GM13977 (cell line): ENCODE data around the gene MFSD2B.

Experiments
- DNase-seq: peaks from one replicate; pipeline ENCODE4 v3.0.0; 2012; ENCODE audit warnings: low spot score
- in situ Hi-C: fragments of 300-500 bp; cut with MboI; formaldehyde crosslinking; loops from one replicate; pipeline ENCODE4 v1.12.0; 2022; ENCODE audit warnings: low sequenced_read_pairs, low pct_unique_long_range_greater_than_20kb, mixed read lengths, inconsistent platforms; ENCODE audit not compliant: unreplicated experiment
- TF ChIP-seq, protein P1 (sequence below): IDR thresholded peaks from 2 replicates; pipeline ENCODE4 v1.5.1; 2012; ENCODE audit warnings: mild to moderate bottlenecking, control low read depth; ENCODE audit not compliant: insufficient read depth; ENCODE audit errors: extremely low read depth, missing control alignments

MFSD2B gene

DNA sequence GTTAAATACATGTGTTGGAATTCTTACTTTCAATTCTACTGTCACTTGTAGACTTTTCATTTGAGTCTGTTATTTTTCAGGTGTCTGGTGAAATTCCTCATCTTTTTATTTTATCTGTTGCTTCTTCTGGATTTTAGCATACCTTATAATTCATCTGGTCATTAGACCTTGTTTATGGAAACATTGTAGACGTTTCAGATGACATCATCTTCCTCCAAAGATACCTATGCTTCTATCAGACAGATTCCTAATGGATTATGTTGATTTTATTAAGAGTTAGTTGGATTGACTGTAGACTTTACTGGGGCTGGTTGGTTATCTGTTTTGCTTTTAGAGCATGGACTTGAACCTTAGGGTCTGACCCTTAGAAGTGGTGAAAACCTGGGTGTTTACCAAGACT, 15.3 kb upstream of the MFSD2B start:
- in situ Hi-C loops: no loop called here
- DNase-seq: no peak
- TF ChIP-seq, protein P1, sequence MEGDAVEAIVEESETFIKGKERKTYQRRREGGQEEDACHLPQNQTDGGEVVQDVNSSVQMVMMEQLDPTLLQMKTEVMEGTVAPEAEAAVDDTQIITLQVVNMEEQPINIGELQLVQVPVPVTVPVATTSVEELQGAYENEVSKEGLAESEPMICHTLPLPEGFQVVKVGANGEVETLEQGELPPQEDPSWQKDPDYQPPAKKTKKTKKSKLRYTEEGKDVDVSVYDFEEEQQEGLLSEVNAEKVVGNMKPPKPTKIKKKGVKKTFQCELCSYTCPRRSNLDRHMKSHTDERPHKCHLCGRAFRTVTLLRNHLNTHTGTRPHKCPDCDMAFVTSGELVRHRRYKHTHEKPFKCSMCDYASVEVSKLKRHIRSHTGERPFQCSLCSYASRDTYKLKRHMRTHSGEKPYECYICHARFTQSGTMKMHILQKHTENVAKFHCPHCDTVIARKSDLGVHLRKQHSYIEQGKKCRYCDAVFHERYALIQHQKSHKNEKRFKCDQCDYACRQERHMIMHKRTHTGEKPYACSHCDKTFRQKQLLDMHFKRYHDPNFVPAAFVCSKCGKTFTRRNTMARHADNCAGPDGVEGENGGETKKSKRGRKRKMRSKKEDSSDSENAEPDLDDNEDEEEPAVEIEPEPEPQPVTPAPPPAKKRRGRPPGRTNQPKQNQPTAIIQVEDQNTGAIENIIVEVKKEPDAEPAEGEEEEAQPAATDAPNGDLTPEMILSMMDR: no peak

DNA sequence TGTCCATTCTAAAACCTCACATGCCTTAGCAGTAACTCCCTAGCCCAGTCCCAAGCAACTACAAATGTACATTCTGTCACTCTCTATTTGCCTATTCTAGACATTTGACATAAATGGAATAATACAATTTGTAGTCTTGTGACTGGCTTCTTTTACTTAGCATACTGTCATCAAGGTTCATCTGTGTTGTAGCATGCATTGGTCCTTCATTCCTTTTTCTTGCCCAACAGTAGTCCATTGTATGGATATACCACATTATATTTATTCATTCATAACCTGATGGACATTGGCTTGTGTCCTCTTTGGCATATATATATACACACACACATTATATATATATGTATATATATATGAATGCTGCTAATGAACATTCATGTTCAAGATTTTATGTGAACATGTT, 2.2 kb upstream of the MFSD2B start:
- in situ Hi-C loops: no loop called here

DNA sequence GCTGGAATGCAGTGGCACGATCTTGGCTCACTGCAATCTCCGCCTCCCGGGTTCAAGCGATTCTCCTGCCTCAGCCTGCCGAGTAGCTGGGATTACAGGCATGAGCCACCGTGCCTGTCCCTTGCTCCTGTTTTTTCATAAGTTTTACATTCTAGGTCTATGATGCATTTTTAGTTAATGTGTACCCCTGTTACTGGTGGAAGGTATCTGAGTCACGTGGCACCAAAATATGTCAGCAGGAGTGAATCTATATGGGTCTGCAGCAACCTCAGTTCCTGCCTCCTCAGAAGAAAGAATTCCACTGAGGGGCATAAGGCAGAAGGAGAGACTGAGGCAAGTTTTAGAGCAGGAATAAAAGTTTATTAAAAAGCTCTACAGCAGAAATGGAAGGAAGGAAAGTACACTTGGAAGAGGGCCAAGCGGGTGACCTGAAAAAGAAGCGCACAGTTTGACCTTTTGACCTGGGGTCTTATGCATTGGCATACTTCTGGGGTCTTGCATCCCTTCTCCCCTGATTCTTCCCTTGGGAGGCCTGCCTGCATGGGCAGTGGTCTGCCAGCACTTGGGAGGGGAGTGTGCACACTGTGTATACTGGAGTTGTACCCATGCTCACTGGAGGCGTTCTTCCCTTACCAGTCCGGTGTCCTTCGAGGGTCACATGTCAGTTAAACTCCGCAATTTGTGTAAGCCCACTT, 1.1 kb upstream of the MFSD2B start:
- TF ChIP-seq, protein P1: no peak
- no peak for DNase-seq
- in situ Hi-C loops: no loop called here

More for the DNA sequence above, 2.2 kb upstream of the MFSD2B start:
- TF ChIP-seq, protein P1: no peak
- DNase-seq: no peak

DNA sequence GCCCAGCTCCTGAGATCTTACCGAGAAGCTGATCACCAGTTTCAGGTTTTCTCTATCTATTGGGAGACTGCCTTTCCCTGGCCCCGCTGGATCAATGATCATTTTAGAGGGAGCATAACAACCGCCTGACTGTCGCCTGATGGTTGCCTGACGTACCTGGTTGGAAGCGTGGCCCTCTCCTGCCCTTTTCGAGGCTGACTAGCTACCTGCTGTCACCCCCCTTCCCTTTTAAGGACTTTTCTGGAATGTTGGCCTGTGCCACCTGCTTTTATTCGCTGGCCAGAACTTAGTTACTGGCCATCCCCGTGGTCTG, 562 bp upstream of the MFSD2B start:
- no peak for DNase-seq
- in situ Hi-C loops: no loop called here
- TF ChIP-seq, protein P1: no peak

DNA sequence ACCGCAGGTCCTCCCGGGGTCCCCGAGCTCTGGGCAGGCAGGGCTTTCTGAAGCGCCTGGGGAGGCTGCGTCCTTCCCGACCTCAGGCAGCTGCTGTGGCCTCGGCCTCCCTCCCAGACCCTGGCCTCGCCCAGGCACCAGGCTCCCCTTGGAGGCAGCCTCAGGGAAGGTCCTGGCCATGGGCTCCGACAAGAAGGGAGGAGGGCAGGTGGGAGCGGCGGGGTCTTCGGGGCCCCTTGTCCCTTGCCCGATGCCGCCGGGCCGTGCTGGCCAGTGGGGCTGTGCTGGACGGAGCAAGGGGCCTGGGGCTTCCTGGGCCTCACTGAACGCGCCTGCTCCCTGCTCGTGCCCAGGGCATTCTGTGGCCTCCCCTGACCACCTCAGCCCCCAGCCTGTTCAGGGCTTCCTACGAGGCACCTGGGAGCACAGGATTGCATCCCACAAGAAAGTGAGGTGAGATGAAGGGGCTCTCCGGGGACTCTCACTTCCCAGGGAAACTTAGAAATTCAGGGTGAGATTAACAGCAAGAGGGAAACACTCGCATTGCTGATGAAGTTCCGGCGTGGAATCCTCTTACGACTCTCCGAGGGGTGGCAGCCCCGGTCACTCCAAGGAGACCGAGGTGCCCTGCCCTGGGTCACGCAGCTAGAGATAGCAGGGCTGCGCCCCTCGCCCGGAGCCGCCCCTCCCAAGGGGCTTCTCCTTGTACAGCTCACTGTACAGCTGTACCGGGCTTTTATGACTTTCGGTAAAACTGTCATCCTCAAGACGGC, 778 bp downstream of the MFSD2B start:
- DNase-seq: no peak
- in situ Hi-C loops: no loop called here
- TF ChIP-seq, protein P1: no peak

DNA sequence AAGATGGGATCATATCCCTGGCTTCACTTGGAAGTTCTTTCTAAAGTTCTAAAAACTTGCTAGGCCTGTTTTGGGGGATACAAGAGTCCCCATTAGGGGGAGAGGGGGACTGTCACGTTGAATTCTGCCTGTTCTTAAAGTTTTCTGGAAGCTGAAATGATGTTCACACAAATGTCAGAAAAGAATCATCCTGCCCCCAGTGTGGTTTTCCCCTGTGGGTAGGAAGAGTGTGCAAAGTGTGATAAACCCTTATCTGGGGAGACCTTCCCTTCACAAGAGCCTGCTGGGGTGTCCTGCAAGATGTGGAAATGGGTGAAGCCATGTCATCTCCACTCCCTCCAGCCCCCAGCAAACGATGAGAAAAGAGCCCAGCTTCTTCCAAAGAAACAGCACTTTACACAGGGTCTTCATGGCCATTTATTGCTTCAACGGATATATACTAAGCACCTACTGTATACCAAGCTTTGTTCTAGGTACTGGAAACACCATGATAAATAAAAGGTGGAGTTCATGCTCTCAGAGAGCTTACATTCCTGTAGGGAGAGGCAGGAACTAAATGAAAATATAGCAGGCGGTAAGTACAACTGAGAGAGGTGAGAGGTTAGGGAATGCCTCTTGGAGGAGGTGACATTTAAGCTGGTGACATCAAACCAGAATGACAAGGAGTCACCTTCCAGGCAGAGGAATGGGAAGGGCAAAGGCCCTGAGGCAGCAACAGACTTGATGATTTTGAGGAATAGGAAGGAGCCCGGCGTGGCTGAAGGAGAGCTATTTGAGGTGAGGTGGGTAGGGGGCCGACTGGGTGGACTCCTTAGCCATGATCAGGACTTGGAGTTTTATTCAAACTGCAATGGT, 1.6 kb downstream of the MFSD2B start:
- TF ChIP-seq, protein P1: no peak
- in situ Hi-C loops: no loop called here
- no peak for DNase-seq
